ENCODE results near the gene TRAPPC8.

GRCh38 chr18:31789409-31789808 is 153.5 kb downstream of the TRAPPC8 start:
- no peak for TF ChIP-seq POLR2A (IDR thresholded peaks at IDR 0.05; ENCODE audit: low read depth, low read length)
- TF ChIP-seq POLR2AphosphoS5 (IDR thresholded peaks at IDR 0.05; ENCODE audit: low read depth, low read length), result no peak
